Measurements from ENCODE around the gene LRRC28. TPM values are rescaled to one million over a fixed set of nuclear protein-coding genes. Genes with fewer than 3 reads are reported as not detected.

The LRRC28 gene
- total and polyA plus RNA-seq, 2 of the 4 experiments (the other 2 are of a cell fraction) = 12.7 to 21.1 TPM

DNA sequence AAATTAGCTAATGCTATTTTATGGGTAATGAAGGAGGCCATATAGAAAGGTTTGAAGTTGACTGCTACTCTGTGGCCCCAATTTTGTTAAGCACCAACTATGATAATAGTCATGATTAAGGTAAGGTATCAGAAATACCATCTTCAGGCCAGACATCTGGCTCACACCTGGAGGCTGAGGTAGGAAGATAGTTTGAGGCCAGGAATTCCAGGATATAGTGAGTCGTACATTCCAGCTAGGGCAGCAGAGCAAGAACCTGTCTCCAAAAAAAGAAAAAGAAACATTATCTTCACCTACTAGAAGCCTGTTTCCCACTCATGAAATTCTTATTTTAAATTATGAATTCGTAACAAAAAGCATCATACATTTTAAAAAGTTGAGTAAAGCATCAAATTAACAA lies 64.4 kb downstream of the LRRC28 start:
- DNase-seq (no peak), ATAC-seq (ENCODE audit: low read depth) (no peak)
- peaks cover 2% of the 10 kb centered on the region; the same call in 1 of the 2 replicates for H3K4me1 ChIP-seq (ENCODE audit: control insufficient read depth, insufficient read depth, low read length)
- H3K9me3 ChIP-seq (ENCODE audit: control insufficient read depth, insufficient read depth, low read length) = peaks cover 5% of the 10 kb centered on the region; the same call in 1 of the 2 replicates
- no peaks in the 10 kb centered on the region for H3K27me3 ChIP-seq (ENCODE audit: control insufficient read depth, insufficient read depth, low read length)
- no peaks in the 10 kb centered on the region for H4K20me1 ChIP-seq (ENCODE audit: insufficient read depth, low read length)
- WGBS, 2 experiments (ENCODE audit: extremely low coverage in 2 of 2, insufficient read length in 1 of 2) = no CpG with 5 or more reads among the region's 2 CpGs
- no peak overlapping the region for H3K9ac ChIP-seq (ENCODE audit: low read depth, low read length)
- no peak for TF ChIP-seq BHLHE40 (IDR thresholded peaks at IDR 0.05; ENCODE audit: low read depth, low read length)
- TF ChIP-seq, protein P1, sequence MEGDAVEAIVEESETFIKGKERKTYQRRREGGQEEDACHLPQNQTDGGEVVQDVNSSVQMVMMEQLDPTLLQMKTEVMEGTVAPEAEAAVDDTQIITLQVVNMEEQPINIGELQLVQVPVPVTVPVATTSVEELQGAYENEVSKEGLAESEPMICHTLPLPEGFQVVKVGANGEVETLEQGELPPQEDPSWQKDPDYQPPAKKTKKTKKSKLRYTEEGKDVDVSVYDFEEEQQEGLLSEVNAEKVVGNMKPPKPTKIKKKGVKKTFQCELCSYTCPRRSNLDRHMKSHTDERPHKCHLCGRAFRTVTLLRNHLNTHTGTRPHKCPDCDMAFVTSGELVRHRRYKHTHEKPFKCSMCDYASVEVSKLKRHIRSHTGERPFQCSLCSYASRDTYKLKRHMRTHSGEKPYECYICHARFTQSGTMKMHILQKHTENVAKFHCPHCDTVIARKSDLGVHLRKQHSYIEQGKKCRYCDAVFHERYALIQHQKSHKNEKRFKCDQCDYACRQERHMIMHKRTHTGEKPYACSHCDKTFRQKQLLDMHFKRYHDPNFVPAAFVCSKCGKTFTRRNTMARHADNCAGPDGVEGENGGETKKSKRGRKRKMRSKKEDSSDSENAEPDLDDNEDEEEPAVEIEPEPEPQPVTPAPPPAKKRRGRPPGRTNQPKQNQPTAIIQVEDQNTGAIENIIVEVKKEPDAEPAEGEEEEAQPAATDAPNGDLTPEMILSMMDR (conservative IDR thresholded peaks at IDR 0.05; ENCODE audit: low read depth, low read length) = no peak
- no peak for TF ChIP-seq CEBPB (IDR thresholded peaks at IDR 0.05; ENCODE audit: low read depth, low read length)
- ChIA-PET POLR2A (ENCODE audit: unreplicated experiment) (no interaction called here), CTCF (no interaction called here)
- H3K56ac ChIP-seq (ENCODE audit: extremely low read depth, insufficient read depth, low read length) = no peak overlapping the region
- no peak overlapping the region for H2BK15ac ChIP-seq (ENCODE audit: low read depth, low read length)
- in situ Hi-C loops (cut with MboI; ENCODE audit: low sequenced_read_pairs) = no loop called here
- no peak overlapping the region for H3K14ac ChIP-seq (replicated peaks; ENCODE audit: low read depth, low read length)
- H4K91ac ChIP-seq (ENCODE audit: insufficient read depth, low read depth, low read length) = no peak overlapping the region
- no peak overlapping the region for H2AFZ ChIP-seq (replicated peaks; ENCODE audit: low read length, poor library complexity)
- no peak overlapping the region for H4K5ac ChIP-seq (ENCODE audit: low read depth, low read length)
- H3K4me3 ChIP-seq (ENCODE audit: insufficient read depth, low read depth, low read length) = no peak overlapping the region
- dilution Hi-C loops (cut with HindIII; ENCODE audit: low sequenced_read_pairs, unreplicated experiment) = no loop called here
- H2AK5ac ChIP-seq (ENCODE audit: low read depth, low read length) = no peak overlapping the region
- H3K27ac ChIP-seq (ENCODE audit: insufficient read depth, low read length) = no peak overlapping the region
- no peak overlapping the region for H2BK5ac ChIP-seq (ENCODE audit: low read depth, low read length, poor library complexity, severe bottlenecking)
- intact Hi-C loops (cut with micrococcal nuclease) = no loop called here
- no peak overlapping the region for H3K23ac ChIP-seq (ENCODE audit: low read depth, low read length)
- no peaks in the 10 kb centered on the region; the same call in 1 of the 2 replicates for H3K9me1 ChIP-seq (ENCODE audit: insufficient read depth, low read length)
- BruUV-seq (replicated peaks) = no TSS peak
- no peak overlapping the region for H3K18ac ChIP-seq (ENCODE audit: low read depth, low read length)
- no peak overlapping the region for H2BK20ac ChIP-seq (ENCODE audit: low read depth, low read length)
- H3K4ac ChIP-seq (ENCODE audit: low read depth, low read length) = no peak overlapping the region
- no peak overlapping the region for H2BK120ac ChIP-seq (ENCODE audit: low read depth, low read length)
- H3K79me1 ChIP-seq (ENCODE audit: low read depth in 1 of 2, low read length in 2 of 2) = no peaks in the 10 kb centered on the region
- H3K4me2 ChIP-seq (ENCODE audit: low read depth, low read length) = no peak overlapping the region
- H2AK9ac ChIP-seq (replicated peaks; ENCODE audit: low read depth, low read length, poor library complexity) = no peak overlapping the region
- no peak overlapping the region for H4K8ac ChIP-seq (ENCODE audit: low read depth in 2 of 2, low read length in 2 of 2)
- no peaks in the 10 kb centered on the region for H3K36me3 ChIP-seq (ENCODE audit: control insufficient read depth, insufficient read depth, low read length)
